ENCODE results near the gene ZFR2. TPM values are rescaled to one million over a fixed set of nuclear protein-coding genes. Genes with fewer than 3 reads are reported as not detected.

The ZFR2 gene
- total and polyA plus RNA-seq, 10 donors, result 0.11 to 0.92 (median 0.33) TPM; not detected in 3

- Histone ChIP-seq H3K4me1 (peaks cover 0 to 12% (median 0%) of the 10 kb centered on the region in 6 donors), H3K4me3 (no peak overlapping the region), H3K9me3 (peaks cover 0 to 21% (median 13%) of the 10 kb centered on the region in 8 donors), H3K36me3 (no peaks in the 10 kb centered on the region), H3K27me3 (replicated peaks in 1 of 7) (no peaks in the 10 kb centered on the region), H3K27ac (no peak overlapping the region)
- no peak for TF ChIP-seq POLR2AphosphoS5 (IDR thresholded peaks at IDR 0.05)
- TF ChIP-seq POLR2A (IDR thresholded peaks at IDR 0.05), result no peak
- TF ChIP-seq CTCF (IDR thresholded peaks at IDR 0.05 in 8 of 11, conservative IDR thresholded peaks at IDR 0.05 in 3 of 11), result no peak
- WGBS, 5 donors, result 77 to 95% (median 91%) methylated on average over 5 to 6 of the region's 6 CpGs
- intact Hi-C loops (cut with DNase I; ENCODE audit: low total_unique reads), result no loop called here
- DNase-seq, result no peak
Measured at GRCh38 chr19:3850320-3850972, 18.4 kb downstream of the ZFR2 start.

GRCh38 chr19:3849787-3850186, 19.1 kb downstream of the ZFR2 start:
- Histone ChIP-seq H3K27ac (no peak overlapping the region), H3K27me3 (replicated peaks in 1 of 7) (no peaks in the 10 kb centered on the region), H3K4me3 (no peak overlapping the region), H3K36me3 (no peaks in the 10 kb centered on the region), H3K4me1 (peaks cover 0 to 12% (median 0%) of the 10 kb centered on the region in 6 donors), H3K9me3 (peaks cover 0 to 21% (median 13%) of the 10 kb centered on the region in 8 donors)
- intact Hi-C loops (cut with DNase I; ENCODE audit: low total_unique reads), result no loop called here
- TF ChIP-seq POLR2A (IDR thresholded peaks at IDR 0.05) (no peak), CTCF (IDR thresholded peaks at IDR 0.05 in 8 of 11, conservative IDR thresholded peaks at IDR 0.05 in 3 of 11) (no peak)
- DNase-seq, result no peak
- WGBS, 5 donors, result 72 to 83% (median 76%) methylated on average over 12 of the region's 12 CpGs

GRCh38 chr19:3849092-3849491, 19.7 kb downstream of the ZFR2 start:
- H3K27me3 ChIP-seq (replicated peaks in 1 of 7), result no peaks in the 10 kb centered on the region
- intact Hi-C loops (cut with DNase I; ENCODE audit: low total_unique reads), result no loop called here
- no peak overlapping the region for H3K27ac ChIP-seq
- no peak for DNase-seq
- H3K9me3 ChIP-seq, result peaks cover 0 to 21% (median 13%) of the 10 kb centered on the region in 8 donors
- TF ChIP-seq CTCF (IDR thresholded peaks at IDR 0.05 in 8 of 11, conservative IDR thresholded peaks at IDR 0.05 in 3 of 11) (peak in 8 of 11 experiments; percentile 25 to 60 (median 42)), POLR2AphosphoS5 (IDR thresholded peaks at IDR 0.05) (no peak)
- H3K4me3 ChIP-seq, result no peak overlapping the region
- H3K36me3 ChIP-seq, result no peaks in the 10 kb centered on the region
- WGBS, 5 donors, result 28 to 57% (median 39%) methylated on average over 5 of the region's 5 CpGs
- H3K4me1 ChIP-seq, result peaks cover 0 to 12% (median 0%) of the 10 kb centered on the region in 6 donors

- Histone ChIP-seq H3K4me1 (peaks cover 0 to 8% (median 0%) of the 10 kb centered on the region in 6 donors), H3K27me3 (replicated peaks in 1 of 7) (peaks cover 0 to 7% (median 0%) of the 10 kb centered on the region in 7 donors), H3K9me3 (no peaks in the 10 kb centered on the region), H3K27ac (no peak overlapping the region), H3K4me3 (no peak overlapping the region), H3K36me3 (no peaks in the 10 kb centered on the region)
- intact Hi-C loops (cut with DNase I; ENCODE audit: low total_unique reads), result no loop called here
- DNase-seq, result no peak
- 61 to 73% (median 67%) methylated on average over 5 of the region's 5 CpGs for WGBS, 5 donors
- TF ChIP-seq CTCF (IDR thresholded peaks at IDR 0.05 in 8 of 11, conservative IDR thresholded peaks at IDR 0.05 in 3 of 11) (no peak), POLR2AphosphoS5 (IDR thresholded peaks at IDR 0.05) (no peak), POLR2A (IDR thresholded peaks at IDR 0.05) (no peak)
Measured at GRCh38 chr19:3844596-3844995, 24.2 kb downstream of the ZFR2 start.

All from spleen (tissue), 11 donors.